Neutrophil (primary cell): ENCODE measurements around the gene PMS1.

Experiments
- H3K27ac ChIP-seq: fragments of 200-600 bp; sonication (generic); 2 replicates; pipeline ENCODE4 v1.5.1; 2016; ENCODE audit warnings: mild to moderate bottlenecking, moderate library complexity
- H3K27me3 ChIP-seq: fragments of 200-600 bp; sonication (generic); 2 replicates; pipeline ENCODE4 v1.6.0; 2016; ENCODE audit warnings: mild to moderate bottlenecking
- H3K36me3 ChIP-seq: fragments of 200-600 bp; sonication (generic); 2 replicates; pipeline ENCODE4 v1.5.1; 2017
- H3K4me1 ChIP-seq, 2 experiments: fragments of 200-600 bp in 1 of 2; sonication (generic) in 1 of 2; 1 replicate in 1 of 2; 2 replicates in 1 of 2; pipeline versions ENCODE4 v1.5.1 to v1.6.1; 2013 to 2016; ENCODE audit warnings: low read depth in 1 of 2, low read length in 1 of 2, mild to moderate bottlenecking in 1 of 2, moderate library complexity in 1 of 2; ENCODE audit not compliant: control insufficient read depth in 1 of 2, insufficient read depth in 1 of 2
- H3K4me3 ChIP-seq, 2 experiments: fragments of 200-600 bp in 1 of 2; sonication (generic) in 1 of 2; 1 replicate in 1 of 2; 2 replicates in 1 of 2; pipeline ENCODE4 v1.5.1; 2013 to 2016; ENCODE audit warnings: low read depth in 1 of 2, low read length in 1 of 2, mild to moderate bottlenecking in 1 of 2, moderate library complexity in 1 of 2
- H3K9me3 ChIP-seq: fragments of 200-600 bp; sonication (generic); 2 replicates; pipeline ENCODE4 v1.5.1; 2016
- CTCF ChIP-seq: fragments of 200-600 bp; sonication (generic); IDR thresholded peaks from 2 replicates; pipeline ENCODE4 v1.5.1; 2016; ENCODE audit warnings: antibody characterized with exemption

The PMS1 gene

GRCh38 chr2:189854940-189855339 is 70.7 kb downstream of the PMS1 start:
- Histone ChIP-seq H3K4me1 (no peaks in the 10 kb centered on the region), H3K9me3 (no peaks in the 10 kb centered on the region), H3K27ac (no peak overlapping the region), H3K4me3 (no peak overlapping the region), H3K36me3 (no peaks in the 10 kb centered on the region), H3K27me3 (no peaks in the 10 kb centered on the region)
- no peak for TF ChIP-seq CTCF

- H3K36me3 ChIP-seq: no peaks in the 10 kb centered on the region
- no peaks in the 10 kb centered on the region for H3K27me3 ChIP-seq
- TF ChIP-seq CTCF: no peak
- H3K4me1 ChIP-seq: no peaks in the 10 kb centered on the region
- no peak overlapping the region for H3K27ac ChIP-seq
- H3K4me3 ChIP-seq: no peak overlapping the region
- H3K9me3 ChIP-seq: no peaks in the 10 kb centered on the region
Observed at GRCh38 chr2:189858291-189858690, 74.0 kb downstream of the PMS1 start.

- Histone ChIP-seq H3K4me3 (no peak overlapping the region), H3K4me1 (no peaks in the 10 kb centered on the region), H3K27me3 (no peaks in the 10 kb centered on the region), H3K27ac (no peak overlapping the region), H3K36me3 (no peaks in the 10 kb centered on the region), H3K9me3 (no peaks in the 10 kb centered on the region)
- no peak for TF ChIP-seq CTCF
Observed at GRCh38 chr2:189860161-189860560, 75.9 kb downstream of the PMS1 start.

GRCh38 chr2:189862751-189863150 is 78.5 kb downstream of the PMS1 start:
- Histone ChIP-seq H3K4me1 (no peaks in the 10 kb centered on the region), H3K4me3 (no peak overlapping the region), H3K9me3 (no peaks in the 10 kb centered on the region), H3K36me3 (no peaks in the 10 kb centered on the region), H3K27me3 (no peaks in the 10 kb centered on the region), H3K27ac (no peak overlapping the region)
- TF ChIP-seq CTCF: no peak

- no peak overlapping the region for H3K27ac ChIP-seq
- no peaks in the 10 kb centered on the region for H3K9me3 ChIP-seq
- H3K4me1 ChIP-seq: peaks cover 7 to 10% of the 10 kb centered on the region in 2 experiments
- no peaks in the 10 kb centered on the region for H3K36me3 ChIP-seq
- TF ChIP-seq CTCF: no peak
- no peaks in the 10 kb centered on the region for H3K27me3 ChIP-seq
- H3K4me3 ChIP-seq: no peak overlapping the region
Observed at GRCh38 chr2:189865826-189866225, 81.6 kb downstream of the PMS1 start.

- Histone ChIP-seq H3K9me3 (no peaks in the 10 kb centered on the region), H3K36me3 (no peaks in the 10 kb centered on the region), H3K27ac (no peak overlapping the region), H3K4me3 (no peak overlapping the region), H3K4me1 (peaks cover 11 to 15% of the 10 kb centered on the region in 2 experiments), H3K27me3 (no peaks in the 10 kb centered on the region)
- TF ChIP-seq CTCF: no peak
Observed at GRCh38 chr2:189866296-189866695, 82.0 kb downstream of the PMS1 start.
